GM13977 (cell line): ENCODE data around the gene SAE1.

Experiments used
- DNase-seq: peaks from one replicate; pipeline ENCODE4 v3.0.0; 2012; ENCODE audit warnings: low spot score
- in situ Hi-C: fragments of 300-500 bp; cut with MboI; formaldehyde crosslinking; loops from one replicate; pipeline ENCODE4 v1.12.0; 2022; ENCODE audit warnings: low sequenced_read_pairs, low pct_unique_long_range_greater_than_20kb, mixed read lengths, inconsistent platforms; ENCODE audit not compliant: unreplicated experiment
- TF ChIP-seq, protein P1 (sequence below): IDR thresholded peaks from 2 replicates; pipeline ENCODE4 v1.5.1; 2012; ENCODE audit warnings: mild to moderate bottlenecking, control low read depth; ENCODE audit not compliant: insufficient read depth; ENCODE audit errors: extremely low read depth, missing control alignments

The SAE1 gene

DNA sequence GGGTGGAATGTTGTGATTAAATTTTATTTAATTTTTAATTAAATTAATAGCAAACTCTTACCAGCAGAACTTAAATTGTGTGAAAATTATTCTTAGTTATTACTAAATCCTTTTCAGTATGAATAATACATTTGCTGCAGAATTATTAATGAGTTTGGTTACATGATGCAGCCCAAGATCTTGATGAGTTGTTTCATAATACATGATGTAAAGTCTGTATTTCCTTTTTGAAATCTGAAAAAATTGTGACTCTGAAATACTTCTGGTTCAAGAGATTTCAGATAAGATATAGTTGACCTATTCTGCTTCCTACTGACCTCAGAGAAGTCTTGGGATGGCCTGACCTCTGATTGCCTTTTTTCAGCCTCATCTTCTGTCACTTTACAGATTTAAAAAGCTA is 11.1 kb downstream of the SAE1 start:
- in situ Hi-C loops = no loop called here
- TF ChIP-seq, protein P1, sequence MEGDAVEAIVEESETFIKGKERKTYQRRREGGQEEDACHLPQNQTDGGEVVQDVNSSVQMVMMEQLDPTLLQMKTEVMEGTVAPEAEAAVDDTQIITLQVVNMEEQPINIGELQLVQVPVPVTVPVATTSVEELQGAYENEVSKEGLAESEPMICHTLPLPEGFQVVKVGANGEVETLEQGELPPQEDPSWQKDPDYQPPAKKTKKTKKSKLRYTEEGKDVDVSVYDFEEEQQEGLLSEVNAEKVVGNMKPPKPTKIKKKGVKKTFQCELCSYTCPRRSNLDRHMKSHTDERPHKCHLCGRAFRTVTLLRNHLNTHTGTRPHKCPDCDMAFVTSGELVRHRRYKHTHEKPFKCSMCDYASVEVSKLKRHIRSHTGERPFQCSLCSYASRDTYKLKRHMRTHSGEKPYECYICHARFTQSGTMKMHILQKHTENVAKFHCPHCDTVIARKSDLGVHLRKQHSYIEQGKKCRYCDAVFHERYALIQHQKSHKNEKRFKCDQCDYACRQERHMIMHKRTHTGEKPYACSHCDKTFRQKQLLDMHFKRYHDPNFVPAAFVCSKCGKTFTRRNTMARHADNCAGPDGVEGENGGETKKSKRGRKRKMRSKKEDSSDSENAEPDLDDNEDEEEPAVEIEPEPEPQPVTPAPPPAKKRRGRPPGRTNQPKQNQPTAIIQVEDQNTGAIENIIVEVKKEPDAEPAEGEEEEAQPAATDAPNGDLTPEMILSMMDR = no peak
- DNase-seq = no peak

DNA sequence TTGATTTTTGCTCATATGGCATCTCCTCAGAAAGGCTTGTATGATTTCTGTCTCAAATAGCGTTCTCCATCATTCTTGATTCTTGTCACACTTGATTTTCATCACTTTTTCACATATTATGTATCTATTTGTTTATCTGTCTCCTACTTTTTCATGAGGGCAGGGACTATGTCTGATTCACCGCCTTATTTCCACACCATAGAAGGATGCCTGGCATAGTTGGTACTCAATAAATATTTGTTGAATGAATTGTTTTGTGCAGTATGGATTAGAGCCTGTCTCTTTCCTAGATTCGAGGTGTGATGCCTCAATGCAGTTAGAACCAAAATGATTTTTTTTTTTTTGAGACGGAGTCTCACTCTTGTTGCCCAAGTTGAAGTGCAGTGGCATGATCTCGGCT is 12.1 kb downstream of the SAE1 start:
- TF ChIP-seq, protein P1 = no peak
- in situ Hi-C loops = no loop called here
- DNase-seq = no peak

DNA sequence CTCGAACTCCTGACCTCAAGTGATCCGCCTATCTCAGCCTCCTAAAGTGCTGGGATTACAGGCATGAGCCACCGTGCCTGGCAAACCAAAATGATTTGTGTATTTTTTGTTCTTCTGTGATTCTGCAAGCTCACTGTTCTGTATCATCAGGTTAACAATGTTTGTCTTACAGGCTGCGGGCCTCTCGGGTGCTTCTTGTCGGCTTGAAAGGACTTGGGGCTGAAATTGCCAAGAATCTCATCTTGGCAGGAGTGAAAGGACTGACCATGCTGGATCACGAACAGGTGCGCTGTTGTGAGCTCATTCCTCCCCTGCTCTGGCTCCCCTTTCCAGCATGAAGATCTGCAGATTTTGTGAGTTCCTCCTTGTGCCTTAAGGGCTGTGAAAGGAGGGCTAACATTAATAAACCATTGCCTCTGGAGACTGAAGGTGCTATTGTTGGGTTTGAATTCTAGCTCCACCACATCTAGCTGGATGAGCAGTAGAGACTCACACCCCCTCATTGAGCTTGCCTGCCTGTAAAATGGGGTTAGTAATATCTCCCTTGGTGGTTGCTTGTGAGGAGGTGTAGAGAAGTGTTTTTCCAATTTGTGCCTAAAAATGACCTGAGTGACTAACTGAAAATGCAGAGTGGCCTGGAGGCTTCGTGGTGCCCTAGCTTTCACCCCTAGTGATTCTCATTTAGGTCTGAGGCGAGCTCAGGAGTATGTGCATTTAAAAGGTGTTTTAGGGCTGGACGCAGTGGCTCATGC is 12.9 kb downstream of the SAE1 start:
- DNase-seq = no peak
- TF ChIP-seq, protein P1 = no peak
- in situ Hi-C loops = no loop called here

DNA sequence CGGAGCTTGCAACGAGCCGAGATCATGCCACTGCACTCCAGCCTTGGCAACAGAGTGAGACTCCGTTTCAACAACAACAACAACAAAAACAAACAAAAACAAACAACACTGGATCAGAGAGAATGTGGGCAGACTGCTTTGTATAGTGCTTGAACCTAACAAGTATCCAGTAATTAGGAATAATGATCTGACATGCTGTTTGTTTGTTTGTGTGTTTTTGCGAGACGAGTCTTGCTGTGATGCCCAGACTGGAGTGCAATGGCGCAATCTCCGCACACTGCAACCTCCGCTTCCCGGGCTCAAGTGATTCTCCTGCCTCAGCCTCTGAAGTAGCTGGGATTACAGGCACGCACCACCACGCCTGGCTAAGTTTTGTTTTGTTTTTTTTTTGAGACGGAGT is 14.0 kb downstream of the SAE1 start:
- in situ Hi-C loops = loop anchor here (5.0 kb wide), 1 partner anchor 103 kb away; no protein-coding TSS in a partner anchor
- TF ChIP-seq, protein P1 = no peak
- DNase-seq = no peak

DNA sequence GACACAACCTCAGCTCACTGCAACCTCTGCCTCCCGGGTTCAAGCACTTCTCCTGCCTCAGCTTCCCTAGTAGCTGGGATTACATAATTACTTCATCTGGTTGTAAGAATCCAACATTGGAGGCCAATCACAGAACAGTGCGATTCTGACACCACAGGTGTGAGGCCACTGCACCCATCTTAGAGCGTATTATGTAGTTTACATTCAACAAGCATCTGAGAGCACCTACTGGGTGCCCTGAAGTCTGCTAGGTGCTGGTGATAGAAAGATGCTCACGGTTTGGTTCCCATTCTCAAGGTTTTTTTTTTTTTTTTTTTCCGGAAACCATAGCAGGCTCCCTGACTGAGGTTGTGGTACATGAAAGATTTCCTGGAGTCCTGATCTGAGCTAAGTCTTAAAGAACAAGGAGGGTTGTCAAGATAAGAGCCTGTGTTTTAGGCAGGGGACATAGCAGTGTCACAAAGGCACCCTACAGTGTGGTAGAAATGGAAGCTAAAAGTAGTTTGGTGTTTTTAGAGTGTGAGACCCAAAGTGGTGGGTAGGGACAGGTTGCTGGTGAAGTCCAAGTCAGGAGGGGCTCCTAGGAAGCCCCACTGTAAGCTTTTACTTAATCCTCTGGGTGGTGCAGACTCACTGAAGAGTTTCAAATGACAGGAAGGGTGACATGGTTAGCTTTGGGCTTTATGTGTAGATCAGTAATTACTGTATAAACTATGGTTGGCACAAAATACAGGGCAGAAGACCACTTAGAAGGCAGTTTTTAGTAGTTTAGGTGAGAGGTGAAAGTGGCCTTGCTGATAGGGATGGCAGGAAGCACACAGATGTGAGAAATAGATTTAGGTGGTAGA is 15.2 kb downstream of the SAE1 start:
- in situ Hi-C loops = loop anchor here (5.0 kb wide), 1 partner anchor 101 kb away; no protein-coding TSS in a partner anchor
- DNase-seq = no peak
- TF ChIP-seq, protein P1 = no peak

DNA sequence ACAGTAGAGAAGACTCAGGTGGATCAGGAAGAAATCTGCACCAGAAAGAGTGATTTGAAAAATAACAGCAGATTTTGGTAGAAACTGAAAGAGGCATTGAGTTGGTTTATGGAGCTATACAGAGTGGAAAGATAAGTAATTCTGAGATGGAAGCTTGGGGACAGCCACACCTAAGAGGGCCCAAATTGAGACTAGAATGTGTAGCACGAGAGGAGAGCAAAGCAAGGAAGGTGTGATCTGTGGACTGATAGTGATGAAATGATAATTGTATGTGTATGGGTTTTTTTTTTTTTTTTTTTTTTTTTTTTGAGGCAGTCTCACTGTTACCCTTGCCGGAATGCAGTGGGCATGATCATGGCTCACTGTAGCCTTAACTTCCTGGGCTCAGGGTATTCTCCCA is 16.3 kb downstream of the SAE1 start:
- TF ChIP-seq, protein P1 = no peak
- in situ Hi-C loops = loop anchor here (5.0 kb wide), 1 partner anchor 100 kb away; no protein-coding TSS in a partner anchor
- DNase-seq = no peak
